ENCODE measurements around the gene TRMT61A.
"Not testable (repeated sequence)": the region's sequence is repeated elsewhere in the genome, so short reads cannot be mapped to it uniquely, and the experiment has no call there.

The TRMT61A gene

DNA sequence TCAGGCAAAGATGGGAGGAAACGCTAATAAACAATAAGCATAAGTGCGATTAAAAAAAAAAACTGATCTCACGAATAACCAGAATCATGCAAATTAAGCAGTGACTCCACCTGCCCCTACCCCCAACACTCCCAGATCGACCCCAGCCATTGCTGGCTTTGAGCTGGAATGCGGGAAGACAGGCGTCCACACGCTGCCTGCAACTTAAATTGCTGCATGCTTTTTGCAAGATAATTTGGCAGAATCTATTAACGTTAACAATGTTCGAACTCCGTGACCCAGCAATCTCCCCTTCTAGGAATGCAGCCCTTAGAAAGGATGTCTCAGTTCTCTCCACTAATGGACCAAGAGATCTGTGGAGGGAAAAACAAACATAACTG is 5.4 kb upstream of the TRMT61A start:
- DNase-seq, result no peak

DNA sequence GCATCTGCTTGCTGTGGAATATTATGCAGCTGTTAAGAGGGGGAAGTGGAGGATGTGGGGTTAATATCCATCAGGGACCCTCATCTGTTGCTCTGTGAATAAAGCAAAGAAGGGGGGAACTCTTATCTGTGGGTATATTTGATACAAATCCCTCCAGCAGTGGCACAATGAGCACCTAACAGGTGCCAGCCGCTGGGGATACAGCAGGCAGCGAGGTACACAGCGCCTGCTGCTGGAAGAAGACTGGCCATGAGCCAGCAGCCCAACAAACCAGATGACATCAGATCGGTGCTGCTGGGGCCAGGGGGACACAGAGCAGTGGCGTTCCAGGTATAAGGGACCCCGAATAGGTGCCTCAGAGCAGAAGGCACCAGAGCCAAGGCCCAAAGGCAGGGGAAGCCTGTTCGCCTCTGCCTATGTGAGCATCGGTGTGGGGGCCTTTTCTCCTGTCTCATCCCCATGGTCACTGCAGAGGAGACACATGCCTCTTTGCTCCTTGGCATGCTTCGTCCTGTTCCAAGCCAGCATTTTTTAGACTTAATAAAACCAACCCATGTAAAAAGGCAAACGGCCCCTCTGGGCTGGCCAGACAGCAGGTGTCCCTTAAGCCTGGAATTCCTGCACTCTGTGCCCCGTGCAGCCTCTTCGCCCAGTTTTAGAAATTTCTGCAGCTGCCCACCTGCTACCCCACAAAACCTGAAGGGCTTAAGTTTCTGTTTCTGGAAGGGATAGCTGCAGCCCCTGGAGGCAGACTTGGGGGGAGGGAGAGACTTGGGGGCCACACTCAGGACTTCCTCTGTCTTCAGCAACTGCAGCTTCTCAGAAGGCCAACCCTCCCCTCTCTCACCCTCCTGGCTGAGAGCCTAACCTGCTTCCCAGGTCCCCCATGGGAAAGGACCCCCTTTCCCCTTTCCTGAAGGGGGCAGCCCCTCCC is 4.7 kb upstream of the TRMT61A start:
- no peak for DNase-seq

GRCh38 chr14:103525430-103526246 is 3.4 kb upstream of the TRMT61A start:
- DNase-seq, result not testable (repeated sequence)

- no peak for DNase-seq
Observed at GRCh38 chr14:103526247-103526913, 2.6 kb upstream of the TRMT61A start.

DNA sequence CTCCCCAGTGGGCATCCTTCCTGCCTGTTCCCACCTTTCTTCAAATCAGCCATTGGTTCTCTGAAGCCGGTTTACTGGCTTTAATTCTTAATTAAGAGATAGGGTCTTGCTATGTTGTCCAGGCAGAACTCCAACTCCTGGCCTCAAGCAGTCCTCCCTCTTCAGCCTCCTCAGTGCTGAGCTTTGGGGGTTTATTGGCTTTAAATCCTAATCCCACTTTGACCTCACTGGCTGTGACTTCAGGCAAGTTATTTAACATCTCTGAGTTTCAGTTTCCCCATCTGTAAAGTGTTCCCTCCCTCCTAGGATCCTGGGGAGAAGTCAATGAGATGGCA is 2.1 kb upstream of the TRMT61A start:
- no peak for DNase-seq

GRCh38 chr14:103527408-103528145 is 1.4 kb upstream of the TRMT61A start:
- no peak for DNase-seq

GRCh38 chr14:103528146-103528586 is 830 bp upstream of the TRMT61A start:
- DNase-seq, result no peak

DNA sequence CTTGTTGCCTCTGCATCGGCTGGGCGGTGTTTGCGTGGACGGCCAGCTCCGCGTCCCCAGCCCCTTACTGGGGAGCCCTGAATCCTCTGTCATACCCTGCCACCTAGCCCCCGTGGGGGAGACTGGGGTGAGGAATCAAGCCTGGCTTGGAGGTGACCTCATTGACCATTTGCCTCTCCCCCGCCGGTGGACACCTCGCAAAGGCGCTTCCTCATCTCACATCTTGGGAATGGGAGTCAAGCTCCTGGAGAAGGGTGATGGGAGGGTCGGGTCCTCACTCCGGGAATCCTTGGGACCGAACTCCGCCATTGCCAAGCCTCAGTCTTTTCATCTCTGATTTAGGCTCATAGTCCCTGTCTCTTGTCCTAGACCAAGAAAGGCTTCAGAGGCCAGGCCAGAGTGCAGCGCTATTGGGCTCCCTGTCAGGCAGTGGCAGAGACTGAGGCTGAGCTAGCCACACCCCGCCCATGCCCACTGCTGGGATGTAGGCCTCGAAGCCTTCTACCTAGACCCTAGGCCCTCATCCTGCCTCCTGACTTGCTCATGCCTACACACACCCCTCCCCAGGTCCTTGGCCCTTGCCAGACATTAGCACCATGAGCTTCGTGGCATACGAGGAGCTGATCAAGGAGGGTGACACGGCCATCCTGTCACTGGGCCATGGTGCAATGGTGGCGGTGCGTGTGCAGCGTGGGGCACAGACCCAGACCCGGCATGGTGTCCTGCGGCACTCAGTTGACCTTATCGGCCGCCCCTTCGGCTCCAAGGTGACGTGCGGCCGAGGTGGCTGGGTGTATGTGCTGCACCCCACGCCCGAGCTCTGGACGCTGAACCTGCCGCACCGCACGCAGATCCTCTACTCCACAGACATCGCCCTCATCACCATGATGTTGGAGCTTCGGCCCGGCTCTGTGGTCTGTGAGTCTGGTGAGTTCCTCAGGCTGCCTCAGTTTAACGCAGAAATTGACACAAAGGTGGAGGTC is 678 bp downstream of the TRMT61A start:
- DNase-seq, result no peak

GRCh38 chr14:103530390-103530789 is 1.4 kb downstream of the TRMT61A start:
- no peak for DNase-seq

GRCh38 chr14:103530831-103531230 is 1.8 kb downstream of the TRMT61A start:
- no peak for DNase-seq

- no peak for DNase-seq
Observed at GRCh38 chr14:103531421-103532215, 2.6 kb downstream of the TRMT61A start.

DNA sequence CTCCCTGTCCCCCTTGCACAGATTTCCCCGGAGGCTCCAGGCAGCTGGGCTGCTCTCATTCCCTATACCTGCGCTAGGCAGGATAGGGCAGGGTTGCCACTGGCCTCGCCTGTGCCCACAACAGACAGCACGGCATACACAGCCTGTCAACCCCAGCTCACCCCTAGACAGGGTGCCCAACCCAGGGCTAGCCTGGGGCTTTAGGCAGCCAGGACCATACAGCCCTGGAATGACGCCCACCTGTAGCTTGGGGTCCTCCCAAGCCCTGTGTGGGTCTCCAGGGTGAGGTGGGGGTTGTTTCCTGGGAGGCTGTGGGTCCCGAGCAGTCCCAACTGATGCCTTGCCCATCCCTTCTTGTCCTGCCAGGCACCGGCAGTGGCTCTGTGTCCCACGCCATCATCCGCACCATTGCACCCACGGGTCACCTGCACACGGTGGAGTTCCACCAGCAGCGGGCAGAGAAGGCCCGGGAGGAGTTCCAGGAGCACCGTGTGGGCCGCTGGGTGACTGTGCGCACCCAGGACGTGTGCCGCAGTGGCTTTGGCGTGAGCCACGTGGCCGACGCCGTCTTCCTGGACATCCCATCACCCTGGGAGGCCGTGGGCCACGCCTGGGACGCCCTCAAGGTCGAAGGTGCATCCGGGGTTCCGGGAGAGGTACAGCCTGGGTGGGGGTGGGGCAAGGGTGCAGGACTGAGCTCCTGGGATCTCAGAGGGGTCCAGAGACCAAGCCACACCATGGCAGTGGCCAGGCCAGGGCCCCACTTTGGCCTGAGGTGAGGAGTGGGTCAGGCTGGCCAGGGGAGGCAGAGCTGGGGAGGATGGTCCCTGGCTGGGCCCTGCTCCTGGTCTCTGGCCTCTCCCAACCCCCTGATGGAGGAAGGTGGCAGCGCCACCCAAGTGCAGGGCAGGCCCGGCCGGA is 3.5 kb downstream of the TRMT61A start:
- DNase-seq, result no peak

DNA sequence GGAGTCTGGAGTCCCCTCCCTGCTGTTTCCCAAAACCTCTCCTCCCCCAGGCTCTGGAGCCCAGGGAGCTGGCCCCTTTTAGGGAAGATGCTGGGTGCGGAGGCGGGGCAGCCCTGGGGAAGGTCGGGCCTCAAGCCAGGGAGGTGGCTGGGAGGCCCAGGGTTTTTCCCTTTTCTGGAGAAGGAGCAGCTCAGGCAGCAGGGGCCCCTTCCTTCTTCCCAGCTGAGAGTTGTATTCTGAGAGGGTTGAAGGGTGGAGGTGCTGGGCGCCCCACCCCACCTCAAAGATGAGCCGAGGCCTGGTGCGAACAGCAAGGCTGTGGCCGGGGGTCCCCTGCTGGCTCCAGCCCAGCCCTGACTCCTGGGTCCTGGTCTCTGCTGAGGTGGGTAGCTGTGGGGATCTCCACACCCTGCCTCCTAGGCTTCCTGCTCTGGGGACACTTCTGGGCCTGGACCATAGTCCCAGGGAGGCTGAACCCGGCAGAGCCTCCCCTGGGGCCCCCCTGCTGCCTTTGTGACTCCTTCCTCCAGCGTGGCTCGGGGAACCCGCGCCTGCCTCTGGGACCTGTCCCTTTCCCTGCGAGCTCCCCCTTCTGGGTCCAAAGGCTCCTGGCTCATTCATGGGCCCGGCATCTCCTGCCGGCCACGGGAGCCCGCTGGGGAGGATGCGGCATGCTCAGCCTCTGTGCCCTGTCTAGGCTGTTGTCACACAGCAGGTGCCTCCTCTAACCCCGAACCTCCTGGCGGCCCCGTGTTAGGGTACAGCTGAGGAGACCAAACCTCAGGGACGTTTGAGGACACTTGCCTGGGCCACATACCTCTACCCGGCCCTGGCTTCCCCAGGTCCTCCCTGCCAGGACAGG is 4.4 kb downstream of the TRMT61A start:
- DNase-seq, result no peak

DNA sequence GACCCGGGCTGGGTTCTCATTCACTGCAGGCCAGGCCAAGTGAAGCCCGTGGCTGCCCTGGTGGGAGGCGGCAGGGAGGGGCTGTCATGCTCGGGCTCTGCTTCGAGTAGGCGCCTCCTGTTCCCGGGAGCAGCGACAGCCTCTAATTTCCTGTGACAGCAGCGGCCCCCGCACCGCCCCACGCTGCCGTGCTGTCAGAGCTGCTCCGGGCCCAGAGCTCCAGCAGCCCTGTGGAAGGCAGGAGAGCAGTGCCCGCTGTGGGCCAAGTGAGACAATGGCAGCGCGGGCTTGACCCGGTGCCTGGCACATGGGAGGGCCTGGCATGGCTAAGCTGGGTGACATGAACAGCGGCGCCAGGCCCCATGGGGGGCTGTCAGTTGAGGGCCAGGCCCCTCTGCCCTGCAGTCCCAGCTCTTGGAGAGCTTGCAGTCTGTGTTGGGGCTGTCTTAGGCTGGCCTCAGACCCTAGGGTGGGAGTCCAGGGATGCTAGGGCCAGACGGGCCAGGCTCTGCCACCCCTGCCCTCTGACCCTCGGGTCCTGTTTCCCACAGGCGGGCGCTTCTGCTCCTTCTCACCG is 5.1 kb downstream of the TRMT61A start:
- DNase-seq, result no peak

DNA sequence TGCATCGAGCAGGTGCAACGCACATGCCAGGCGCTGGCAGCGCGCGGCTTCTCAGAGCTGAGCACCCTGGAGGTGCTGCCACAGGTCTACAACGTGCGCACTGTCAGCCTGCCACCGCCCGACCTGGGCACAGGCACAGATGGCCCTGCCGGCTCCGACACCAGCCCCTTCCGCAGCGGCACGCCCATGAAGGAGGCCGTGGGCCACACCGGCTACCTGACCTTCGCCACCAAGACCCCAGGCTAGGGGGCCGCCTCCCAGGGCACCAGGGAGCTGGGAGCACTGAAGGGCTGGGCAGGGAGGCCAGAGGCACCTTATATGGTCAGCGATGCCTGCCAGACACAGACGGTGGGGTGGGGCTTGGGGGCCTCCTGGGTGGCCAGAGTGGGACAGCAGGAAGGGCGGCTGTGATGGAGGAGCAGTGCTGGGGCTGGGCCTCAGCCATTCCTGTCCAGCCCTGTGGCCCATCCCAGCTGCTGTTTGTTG is 5.6 kb downstream of the TRMT61A start:
- DNase-seq, result no peak

DNA sequence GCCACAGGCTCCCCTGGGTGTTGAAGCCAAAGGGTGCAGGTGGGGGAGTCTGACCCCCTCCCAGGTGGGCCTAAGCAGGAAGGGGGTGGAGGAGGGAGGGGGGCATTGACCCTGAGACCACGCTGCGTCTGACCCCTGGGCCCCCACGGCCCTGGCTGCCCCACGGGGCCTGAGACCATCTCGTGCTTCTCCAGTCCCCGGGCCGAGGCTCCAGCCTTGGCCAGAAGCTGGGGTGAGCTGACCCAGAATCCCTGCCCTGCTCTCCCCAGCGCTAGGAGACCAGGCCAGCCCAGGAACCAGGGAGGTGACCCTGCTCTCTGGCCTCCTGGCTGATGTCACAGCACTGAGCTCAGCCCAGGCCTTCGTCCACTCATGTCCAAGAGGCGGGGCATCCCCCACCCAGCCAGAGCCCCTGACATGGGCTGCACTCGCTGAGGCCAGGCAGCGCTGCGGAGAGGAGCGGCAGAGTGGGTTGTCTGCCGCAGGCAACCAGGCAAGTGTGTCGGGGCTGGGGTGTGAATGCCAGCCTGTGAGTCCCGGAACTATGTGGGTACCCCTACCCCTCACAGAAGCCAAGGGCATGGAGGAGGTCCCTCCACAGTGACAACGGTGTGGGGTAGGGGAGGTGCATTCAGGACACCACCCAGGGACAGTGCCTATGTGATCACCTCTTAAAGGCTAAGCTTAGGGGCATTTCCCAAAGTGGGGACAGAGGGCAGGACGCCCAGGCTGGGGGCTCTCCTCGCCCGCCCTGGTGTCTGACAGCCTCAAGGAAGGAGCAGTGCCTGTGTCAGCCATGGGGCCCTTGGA is 6.3 kb downstream of the TRMT61A start:
- no peak for DNase-seq

All from NCI-H1436 treated with DMSO at 0.1 percent for 48 hours (cell line).